GM23338 (cell line): ENCODE data around the gene LRRIQ3.

Source experiments
- CREB1 ChIP-seq: fragments of 250-450 bp; sonication (Bioruptor Pico); IDR thresholded peaks from 2 replicates; pipeline ENCODE4 v1.5.0; 2020; ENCODE audit warnings: low read depth, mild to moderate bottlenecking, moderate library complexity
- POLR2AphosphoS5 ChIP-seq: IDR thresholded peaks from 2 replicates; pipeline ENCODE4 v1.6.1; 2016; ENCODE audit warnings: antibody characterized with exemption, low read depth
- TF ChIP-seq, protein P1 (sequence below), 2 experiments: fragments of 200-600 bp in 1 of 2; sonication (generic) in 1 of 2; conservative IDR thresholded peaks; 2 replicates each; pipeline versions ENCODE4 v1.5.1 to v1.6.1; 2016 to 2017; ENCODE audit warnings: antibody characterized with exemption in 2 of 2, low read depth in 2 of 2, mild to moderate bottlenecking in 2 of 2, moderate library complexity in 1 of 2

DNA sequence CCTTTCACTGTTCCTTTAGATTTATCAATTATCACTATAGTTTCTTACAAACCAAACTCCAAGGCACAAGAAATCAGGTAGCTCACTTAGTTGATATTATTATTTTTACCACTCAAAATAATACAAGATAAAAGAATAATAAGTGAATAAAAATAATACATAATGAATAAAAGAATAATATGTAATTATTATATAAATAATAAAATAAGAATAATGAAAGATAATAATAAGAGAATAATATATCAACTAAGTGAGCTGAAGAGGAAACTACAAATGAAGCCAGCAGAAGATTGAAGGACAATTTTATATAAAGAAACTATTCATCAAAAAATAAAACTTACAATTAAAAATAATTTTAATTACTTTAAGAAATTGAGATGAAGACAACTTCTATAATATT, 90.6 kb downstream of the LRRIQ3 start:
- TF ChIP-seq, protein P1, sequence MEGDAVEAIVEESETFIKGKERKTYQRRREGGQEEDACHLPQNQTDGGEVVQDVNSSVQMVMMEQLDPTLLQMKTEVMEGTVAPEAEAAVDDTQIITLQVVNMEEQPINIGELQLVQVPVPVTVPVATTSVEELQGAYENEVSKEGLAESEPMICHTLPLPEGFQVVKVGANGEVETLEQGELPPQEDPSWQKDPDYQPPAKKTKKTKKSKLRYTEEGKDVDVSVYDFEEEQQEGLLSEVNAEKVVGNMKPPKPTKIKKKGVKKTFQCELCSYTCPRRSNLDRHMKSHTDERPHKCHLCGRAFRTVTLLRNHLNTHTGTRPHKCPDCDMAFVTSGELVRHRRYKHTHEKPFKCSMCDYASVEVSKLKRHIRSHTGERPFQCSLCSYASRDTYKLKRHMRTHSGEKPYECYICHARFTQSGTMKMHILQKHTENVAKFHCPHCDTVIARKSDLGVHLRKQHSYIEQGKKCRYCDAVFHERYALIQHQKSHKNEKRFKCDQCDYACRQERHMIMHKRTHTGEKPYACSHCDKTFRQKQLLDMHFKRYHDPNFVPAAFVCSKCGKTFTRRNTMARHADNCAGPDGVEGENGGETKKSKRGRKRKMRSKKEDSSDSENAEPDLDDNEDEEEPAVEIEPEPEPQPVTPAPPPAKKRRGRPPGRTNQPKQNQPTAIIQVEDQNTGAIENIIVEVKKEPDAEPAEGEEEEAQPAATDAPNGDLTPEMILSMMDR (conservative IDR thresholded peaks at IDR 0.05; ENCODE audit: low read depth in 2 of 2): no peak
- TF ChIP-seq CREB1 (CRISPR knock-in tag) (no peak), POLR2AphosphoS5 (no peak)
